Measurements from ENCODE around the gene DHX35.

DNA sequence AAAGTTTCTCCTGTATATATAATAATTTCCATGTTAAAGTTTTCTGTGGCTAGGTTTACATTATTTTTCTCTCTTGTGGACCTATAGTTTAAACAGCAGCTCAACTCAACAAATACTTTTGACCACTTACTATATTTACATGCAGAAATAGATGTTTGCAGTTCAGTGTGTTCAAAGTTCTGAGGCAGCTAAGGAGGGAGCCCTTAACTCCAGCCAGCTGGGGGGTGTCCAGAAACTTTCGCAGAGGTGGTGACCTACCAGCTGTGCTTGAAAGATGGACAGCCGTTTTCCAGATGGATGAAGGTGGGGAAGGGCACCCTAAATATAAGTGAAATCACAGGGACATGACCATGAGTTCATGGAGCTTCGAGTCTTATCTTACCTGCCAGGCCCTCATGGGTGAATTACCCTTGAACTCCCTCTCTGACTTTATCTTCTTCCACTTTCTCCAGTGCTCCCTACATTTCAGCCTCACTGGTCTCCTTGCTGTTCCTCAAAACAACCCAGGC, 33.4 kb downstream of the DHX35 start:
- TF ChIP-seq CTCF (IDR thresholded peaks at IDR 0.05) (no peak), POLR2A (IDR thresholded peaks at IDR 0.05) (no peak)
